Suprapubic skin (tissue), 3 donors: Measurements from ENCODE around the gene SPEG.

Source experiments
- CTCF ChIP-seq, 2 donors: fragments of 200-600 bp in 1 of 2; fragments of 450-650 bp in 1 of 2; sonication (generic) in 1 of 2; IDR thresholded peaks; one replicate each; pipeline ENCODE4 v1.5.1; 2016 to 2019; ENCODE audit warnings: antibody characterized with exemption in 2 of 2, mild to moderate bottlenecking in 1 of 2, moderate library complexity in 1 of 2
- EP300 ChIP-seq: sonication (generic); formaldehyde crosslinking; IDR thresholded peaks from one replicate; pipeline ENCODE4 v1.6.1; 2017; ENCODE audit warnings: antibody characterized with exemption
- POLR2A ChIP-seq, 2 donors: fragments of 450-650 bp; IDR thresholded peaks; one replicate each; pipeline ENCODE4 v1.6.1; 2017; ENCODE audit warnings: antibody characterized with exemption in 2 of 2, mild to moderate bottlenecking in 2 of 2, moderate library complexity in 2 of 2

- TF ChIP-seq CTCF (IDR thresholded peaks at IDR 0.05) (no peak), EP300 (no peak), POLR2A (IDR thresholded peaks at IDR 0.05) (no peak)
These were observed 73.2 kb downstream of the SPEG start for GRCh38 chr2:219507581-219508443.
